H1 (cell line): ENCODE data around the gene EFCAB6. TPM values are rescaled to one million over a fixed set of nuclear protein-coding genes. Genes with fewer than 3 reads are reported as not detected.

Experiments
- CTCF ChIA-PET: fragments of 300-600 bp; sonication (Branson Sonifier 250); formaldehyde crosslinking; loops from one replicate; lab custom pipeline; 2021; ENCODE audit not compliant: partially characterized antibody; lab: Charles Lee
- POLR2A ChIA-PET: fragments of 300-600 bp; sonication (Branson Sonifier 250); formaldehyde crosslinking; loops from one replicate; lab custom pipeline; 2021; ENCODE audit warnings: inconsistent platforms; ENCODE audit not compliant: partially characterized antibody; lab: Charles Lee
- DNase-seq, 2 experiments: peaks; one replicate each; pipeline versions ENCODE4 v3.0.0 to v3.0.0-alpha.2; 2010 to 2022; ENCODE audit warnings: low spot score in 2 of 2, low read depth in 1 of 2, mixed read lengths in 1 of 2
- FAIRE-seq: peaks from 2 replicates; lab custom pipeline; 2011; peaks lifted over from hg19 to GRCh38; lab: Jason Lieb, UNC
- H2AFZ ChIP-seq: 2 replicates; pipeline ENCODE4 v1.8.1; 2012; ENCODE audit warnings: low read length, inconsistent platforms
- H2AK5ac ChIP-seq: 2 replicates; pipeline ENCODE4 v1.6.1; 2013; ENCODE audit warnings: low read depth, low read length
- H2BK120ac ChIP-seq: replicated peaks from 2 replicates; pipeline ENCODE3; 2013; ENCODE audit warnings: low read depth, low read length, inconsistent platforms
- H2BK12ac ChIP-seq: 2 replicates; pipeline ENCODE4 v1.6.1; 2013; ENCODE audit warnings: low read depth, low read length
- H2BK15ac ChIP-seq: 2 replicates; pipeline ENCODE4 v1.6.1; 2013; ENCODE audit warnings: low read length
- H2BK20ac ChIP-seq: 2 replicates; pipeline ENCODE4 v1.6.1; 2013; ENCODE audit warnings: low read length
- H2BK5ac ChIP-seq: 2 replicates; pipeline ENCODE4 v1.6.1; 2013; ENCODE audit warnings: low read depth, low read length
- H3K14ac ChIP-seq: 2 replicates; pipeline ENCODE4 v1.6.1; 2013; ENCODE audit warnings: inconsistent platforms; ENCODE audit not compliant: insufficient read length
- H3K18ac ChIP-seq: 2 replicates; pipeline ENCODE4 v1.6.1; 2013; ENCODE audit warnings: low read length; ENCODE audit errors: extremely low read depth
- H3K23ac ChIP-seq: 2 replicates; pipeline ENCODE4 v1.6.1; 2013; ENCODE audit warnings: inconsistent platforms; ENCODE audit not compliant: insufficient read length
- H3K23me2 ChIP-seq: 2 replicates; pipeline ENCODE4 v1.6.1; 2013; ENCODE audit warnings: low read depth, low read length
- H3K27ac ChIP-seq: 2 replicates; pipeline ENCODE4 v1.6.1; 2011; ENCODE audit warnings: low read depth, low read length, inconsistent platforms
- H3K27me3 ChIP-seq, 4 experiments: replicated peaks in 1 of 4; 1 replicate in 1 of 4; 2 replicates in 3 of 4; pipeline versions ENCODE4 v1.6.1 to v1.8.1; 2011 to 2013; ENCODE audit warnings: low read length in 3 of 4, mild to moderate bottlenecking in 3 of 4, inconsistent platforms in 2 of 4, mixed read lengths in 2 of 4, moderate library complexity in 1 of 4; ENCODE audit not compliant: control insufficient read depth in 3 of 4, insufficient read depth in 3 of 4; ENCODE audit errors: extremely low read depth in 1 of 4
- H3K36me3 ChIP-seq, 4 experiments: 2 replicates each; pipeline versions ENCODE4 v1.6.1 to v1.8.1; 2011 to 2013; ENCODE audit warnings: mild to moderate bottlenecking in 4 of 4, low read length in 3 of 4, moderate library complexity in 2 of 4, control low read depth in 1 of 4, inconsistent platforms in 1 of 4; ENCODE audit not compliant: insufficient read depth in 4 of 4, control insufficient read depth in 2 of 4
- H3K4ac ChIP-seq: replicated peaks from 2 replicates; pipeline ENCODE3; 2013; ENCODE audit warnings: low read length, low read depth, mixed read lengths, inconsistent platforms; ENCODE audit not compliant: insufficient read length
- H3K4me1 ChIP-seq, 4 experiments: replicated peaks in 1 of 4; 1 replicate in 1 of 4; 2 replicates in 3 of 4; pipeline versions ENCODE4 v1.6.1 to v1.8.1; 2011 to 2013; ENCODE audit warnings: low read length in 3 of 4, inconsistent platforms in 2 of 4, mixed read lengths in 1 of 4; ENCODE audit not compliant: insufficient read depth in 4 of 4, control insufficient read depth in 3 of 4
- H3K4me2 ChIP-seq, 2 experiments: 2 replicates each; pipeline versions ENCODE4 v1.6.1 to v1.8.1; 2011 to 2013; ENCODE audit warnings: low read depth in 2 of 2, low read length in 2 of 2, control low read depth in 1 of 2, inconsistent platforms in 1 of 2, mild to moderate bottlenecking in 1 of 2; ENCODE audit not compliant: insufficient read depth in 1 of 2
- H3K4me3 ChIP-seq, 4 experiments: fragments of 200-600, 300-600 bp in 1 of 4; sonication (generic), shearing (Covaris generic), sonication (Bioruptor Twin) in 1 of 4; 2 replicates each; pipeline versions ENCODE4 v1.5.1 to v1.8.1; 2011 to 2016; ENCODE audit warnings: low read length in 4 of 4, low read depth in 3 of 4, control low read depth in 2 of 4, inconsistent platforms in 2 of 4, mild to moderate bottlenecking in 2 of 4, mixed read lengths in 1 of 4, moderate library complexity in 1 of 4; ENCODE audit not compliant: insufficient read depth in 2 of 4; ENCODE audit errors: extremely low read depth in 1 of 4
- H3K56ac ChIP-seq: replicated peaks from 2 replicates; pipeline ENCODE3; 2013; ENCODE audit warnings: low read depth, mild to moderate bottlenecking, mixed read lengths, low read length, inconsistent platforms; ENCODE audit not compliant: insufficient read length
- H3K79me1 ChIP-seq: 2 replicates; pipeline ENCODE4 v1.6.1; 2013; ENCODE audit warnings: low read depth, low read length, control low read depth
- H3K79me2 ChIP-seq, 2 experiments: 2 replicates each; pipeline versions ENCODE4 v1.6.1 to v1.8.1; 2012 to 2013; ENCODE audit warnings: low read length in 2 of 2, mild to moderate bottlenecking in 2 of 2, inconsistent platforms in 1 of 2; ENCODE audit not compliant: insufficient read depth in 2 of 2, control insufficient read depth in 1 of 2
- H3K9ac ChIP-seq, 4 experiments: replicated peaks in 1 of 4; 1 replicate in 1 of 4; 2 replicates in 3 of 4; pipeline versions ENCODE4 v1.6.1 to v1.8.1; 2011 to 2013; ENCODE audit warnings: low read depth in 3 of 4, low read length in 3 of 4, control low read depth in 2 of 4, mild to moderate bottlenecking in 2 of 4, moderate library complexity in 2 of 4, inconsistent platforms in 1 of 4; ENCODE audit errors: extremely low read depth in 1 of 4
- H3K9me3 ChIP-seq, 2 experiments: 2 replicates each; pipeline versions ENCODE4 v1.6.1 to v1.8.1; 2012 to 2013; ENCODE audit warnings: mild to moderate bottlenecking in 2 of 2, moderate library complexity in 2 of 2, control low read depth in 1 of 2, inconsistent platforms in 1 of 2, low read depth in 1 of 2, low read length in 1 of 2, mixed read lengths in 1 of 2; ENCODE audit not compliant: insufficient read depth in 2 of 2
- H4K20me1 ChIP-seq, 2 experiments: replicated peaks in 1 of 2; 2 replicates each; pipeline versions ENCODE3 to v1.8.1; 2011 to 2013; ENCODE audit warnings: inconsistent platforms in 2 of 2, low read length in 2 of 2, mild to moderate bottlenecking in 1 of 2; ENCODE audit not compliant: insufficient read depth in 2 of 2, control insufficient read depth in 1 of 2
- H4K5ac ChIP-seq: 2 replicates; pipeline ENCODE4 v1.6.1; 2013; ENCODE audit warnings: low read length, low read depth, mixed read lengths, inconsistent platforms; ENCODE audit not compliant: insufficient read length
- H4K8ac ChIP-seq: 2 replicates; pipeline ENCODE4 v1.8.0; 2013; ENCODE audit warnings: mild to moderate bottlenecking, moderate library complexity, low read length, inconsistent platforms; ENCODE audit not compliant: insufficient read depth; ENCODE audit errors: extremely low read depth
- H4K91ac ChIP-seq: replicated peaks from 2 replicates; pipeline ENCODE3; 2013; ENCODE audit warnings: low read length, mixed read lengths, inconsistent platforms; ENCODE audit not compliant: insufficient read length
- ATF3 ChIP-seq: IDR thresholded peaks from 2 replicates; pipeline ENCODE4 v1.6.1; 2011; ENCODE audit warnings: low read depth, mild to moderate bottlenecking, low read length; ENCODE audit not compliant: insufficient read depth
- CHD2 ChIP-seq: IDR thresholded peaks from 2 replicates; pipeline ENCODE4 v1.6.1; 2012; ENCODE audit warnings: low read length, improper control_type of control experiment
- EGR1 ChIP-seq: IDR thresholded peaks from 2 replicates; pipeline ENCODE4 v1.6.1; 2011; ENCODE audit warnings: low read depth, low read length, borderline replicate concordance
- EZH2 ChIP-seq: fragments of 200-600 bp; sonication (generic); IDR thresholded peaks from 2 replicates; pipeline ENCODE4 v1.7.1; 2012; ENCODE audit warnings: low read depth, mild to moderate bottlenecking, moderate library complexity, low read length, inconsistent platforms; ENCODE audit not compliant: severe bottlenecking
- FOSL1 ChIP-seq: IDR thresholded peaks from 2 replicates; pipeline ENCODE4 v1.6.1; 2011; ENCODE audit warnings: mild to moderate bottlenecking, low read depth, low read length, moderate library complexity; ENCODE audit not compliant: insufficient read depth
- JUN ChIP-seq: IDR thresholded peaks from 2 replicates; pipeline ENCODE4 v1.6.1; 2011; ENCODE audit warnings: low read depth, mild to moderate bottlenecking, improper control_type of control experiment, low read length
- KDM1A ChIP-seq: fragments of 200-600, 300-600 bp; sonication (generic); IDR thresholded peaks from 2 replicates; pipeline ENCODE4 v1.7.1; 2016; ENCODE audit warnings: mild to moderate bottlenecking, low read length, borderline replicate concordance
- KDM4A ChIP-seq: IDR thresholded peaks from one replicate; pipeline ENCODE4 v1.7.1; 2012; ENCODE audit warnings: low read depth, mild to moderate bottlenecking, moderate library complexity, low read length, inconsistent platforms; ENCODE audit not compliant: severe bottlenecking
- MAFK ChIP-seq: IDR thresholded peaks from 2 replicates; pipeline ENCODE4 v1.6.1; 2012; ENCODE audit warnings: low read depth, mild to moderate bottlenecking, improper control_type of control experiment, low read length
- NRF1 ChIP-seq: IDR thresholded peaks from 2 replicates; pipeline ENCODE4 v1.6.1; 2011; ENCODE audit warnings: mild to moderate bottlenecking, low read depth, low read length, improper control_type of control experiment
- POLR2A ChIP-seq, 2 experiments: IDR thresholded peaks; 1 replicate in 1 of 2; 2 replicates in 1 of 2; pipeline ENCODE4 v1.6.1; 2011; ENCODE audit warnings: low read depth in 2 of 2, low read length in 2 of 2, mild to moderate bottlenecking in 2 of 2; ENCODE audit errors: control extremely low read depth in 1 of 2
- SP1 ChIP-seq: IDR thresholded peaks from 2 replicates; pipeline ENCODE4 v1.6.1; 2011; ENCODE audit warnings: low read depth, low read length
- SRF ChIP-seq: IDR thresholded peaks from 2 replicates; pipeline ENCODE4 v1.6.1; 2011; ENCODE audit warnings: mild to moderate bottlenecking, low read depth, low read length, moderate library complexity
- TCF12 ChIP-seq: IDR thresholded peaks from 2 replicates; pipeline ENCODE4 v1.6.1; 2011; ENCODE audit warnings: low read depth, mild to moderate bottlenecking, low read length
- WGBS, 2 experiments: shearing (Covaris generic) in 1 of 2; methylation state at CpG; one replicate each; pipeline versions ENCODE4 v1.1.6 to v1.1.7; 2013 to 2015; ENCODE audit warnings: low lambda C conversion rate in 2 of 2, mixed read lengths in 2 of 2, inconsistent platforms in 1 of 2, low coverage in 1 of 2, missing lambda C conversion rate in 1 of 2; ENCODE audit not compliant: insufficient replicate concordance in 2 of 2, insufficient coverage in 1 of 2, insufficient read length in 1 of 2; ENCODE audit errors: extremely low coverage in 1 of 2, missing lambda C conversion rate in 1 of 2; 5-methylcytosine and 5-hydroxymethylcytosine counted together
- polyA plus RNA-seq, 7 experiments: library from polyadenylated mRNA; depleted of rRNA in 3 of 7; stranded (reverse) in 5 of 7; unstranded in 2 of 7; fragments of >200 nt in 5 of 7; fragments of 200-250 nt in 2 of 7; gene quantifications; 1 replicate in 5 of 7; 2 replicates in 1 of 7; 4 replicates in 1 of 7; pipeline versions ENCODE4 v1.2.1 to v1.2.3, GENCODE V29; 2011 to 2013; ENCODE audit warnings: missing spikeins in 2 of 7, mixed read lengths in 2 of 7
- total RNA-seq: library from RNA; stranded (reverse); fragmentation: NEBNext Ultra II Directional; extraction: Animal tissue kit (Norgen Biotek cat#: 25700); gene quantifications from 2 replicates; pipeline ENCODE4 v1.2.1, GENCODE V29; 2021

Gene EFCAB6
- total and polyA plus RNA-seq, 2 of the 8 experiments (the other 6 are each of a cell fraction or from before 2014, with no cell fraction given) = 0.32 to 1.7 TPM

- Histone ChIP-seq H3K56ac (no peak overlapping the region), H3K9ac (no peak overlapping the region), H2BK15ac (no peak overlapping the region), H2BK20ac (no peak overlapping the region), H4K8ac (no peak overlapping the region), H3K23me2 (no peaks in the 10 kb centered on the region), H2AFZ (no peak overlapping the region), H3K9me3 (no peaks in the 10 kb centered on the region), H3K79me1 (no peaks in the 10 kb centered on the region), H4K20me1 (no peaks in the 10 kb centered on the region), H2BK12ac (no peak overlapping the region), H4K5ac (no peak overlapping the region), H3K79me2 (no peaks in the 10 kb centered on the region), H3K27ac (no peak overlapping the region), H3K18ac (no peak overlapping the region), H3K27me3 (no peaks in the 10 kb centered on the region; a peak in 2 of 7 replicates), H3K4me2 (0 out of 4 replicates have a peak overlapping the region, but pooled peaks of 1 of the 2 experiments have one; percentile 12), H3K4me3 (no peak overlapping the region), H3K36me3 (no peaks in the 10 kb centered on the region), H2BK120ac (no peak overlapping the region), H2AK5ac (no peak overlapping the region), H3K4me1 (peaks cover 2 to 9% (median 5%) of the 10 kb centered on the region in 4 experiments; a peak in 5 of 7 replicates), H3K14ac (no peak overlapping the region), H3K23ac (no peak overlapping the region), H4K91ac (no peak overlapping the region), H3K4ac (no peak overlapping the region), H2BK5ac (no peak overlapping the region)
- FAIRE-seq (no peak), DNase-seq (no peak)
- WGBS, 2 experiments = 91% methylated on average over 3 of the region's 3 CpGs; no CpG with 5 or more reads in 1 of the 2 experiments
- POLR2A ChIA-PET = interaction anchor here (1.0 kb wide), 1 partner anchor 12 kb away, joined by 3 read pairs; no protein-coding TSS in a partner anchor
- CTCF ChIA-PET = interaction anchor here (1.9 kb wide), 1 partner anchor 46 kb away, joined by 9 read pairs; no protein-coding TSS in a partner anchor
- TF ChIP-seq NRF1 = no peak
- no peak for TF ChIP-seq MAFK
- TF ChIP-seq TCF12 = no peak
- no peak for TF ChIP-seq FOSL1
- no peak for TF ChIP-seq EZH2
- TF ChIP-seq POLR2A (IDR thresholded peaks at IDR 0.05; ENCODE audit: control extremely low read depth in 1 of 2, low read depth in 2 of 2, low read length in 2 of 2) = no peak
- no peak for TF ChIP-seq KDM4A
- no peak for TF ChIP-seq JUN
- no peak for TF ChIP-seq KDM1A
- TF ChIP-seq EGR1 = no peak
- no peak for TF ChIP-seq ATF3
- TF ChIP-seq CHD2 = no peak
- TF ChIP-seq SP1 = no peak
- no peak for TF ChIP-seq SRF
Observed at GRCh38 chr22:43750751-43751150, 61.4 kb downstream of the EFCAB6 start.
